Breast epithelium (tissue), 4 donors: ENCODE measurements around the gene PTCRA. TPM values are rescaled to one million over a fixed set of nuclear protein-coding genes. Genes with fewer than 3 reads are reported as not detected.

ENCODE experiments used
- DNase-seq, 2 donors: peaks; one replicate each; pipeline ENCODE4 v3.0.0-alpha.2; 2019; ENCODE audit warnings: low spot score in 2 of 2
- H3K27ac ChIP-seq, 2 donors: fragments of 200-600 bp; sonication (generic) in 1 of 2; one replicate each; pipeline ENCODE4 v1.5.1; 2016 to 2019; ENCODE audit warnings: mild to moderate bottlenecking in 1 of 2
- H3K27me3 ChIP-seq, 2 donors: fragments of 200-600 bp; sonication (generic) in 1 of 2; one replicate each; pipeline versions ENCODE4 v1.5.1 to v1.6.0; 2017 to 2019; ENCODE audit warnings: control low read depth in 1 of 2, mild to moderate bottlenecking in 1 of 2
- H3K36me3 ChIP-seq: fragments of 200-600 bp; one replicate; pipeline ENCODE4 v1.5.1; 2019
- H3K4me1 ChIP-seq, 2 donors: fragments of 200-600 bp; sonication (generic); one replicate each; pipeline ENCODE4 v1.5.1; 2016 to 2019; ENCODE audit warnings: control low read depth in 1 of 2
- H3K4me3 ChIP-seq, 3 donors: fragments of 200-600 bp; sonication (generic); 1 replicate in 2 of 3; 2 replicates in 1 of 3; pipeline ENCODE4 v1.5.1; 2016 to 2019; ENCODE audit warnings: mild to moderate bottlenecking in 3 of 3, moderate library complexity in 2 of 3
- H3K9me3 ChIP-seq, 2 donors: fragments of 200-600 bp; sonication (generic) in 1 of 2; one replicate each; pipeline ENCODE4 v1.5.1; 2016 to 2019; ENCODE audit warnings: control low read depth in 1 of 2
- CTCF ChIP-seq, 3 donors: fragments of 450-650 bp; IDR thresholded peaks; one replicate each; pipeline ENCODE4 v1.5.1; 2016 to 2017; ENCODE audit warnings: antibody characterized with exemption in 3 of 3, mild to moderate bottlenecking in 3 of 3, moderate library complexity in 3 of 3
- POLR2A ChIP-seq: fragments of 450-650 bp; IDR thresholded peaks from one replicate; pipeline ENCODE4 v1.6.1; 2016; ENCODE audit warnings: antibody characterized with exemption, mild to moderate bottlenecking, moderate library complexity
- POLR2AphosphoS5 ChIP-seq, 3 donors: sonication (generic); formaldehyde crosslinking; IDR thresholded peaks; one replicate each; pipeline ENCODE4 v1.6.1; 2017; ENCODE audit warnings: antibody characterized with exemption in 3 of 3
- intact Hi-C: fragments of 100-400 bp; cut with DNase I; formaldehyde crosslinking; loops from one replicate; pipeline ENCODE4 v1.15.1; 2023; ENCODE audit warnings: low total_unique reads
- total RNA-seq, 3 donors: library from RNA; depleted of rRNA; stranded (reverse); fragments of >200 nt; gene quantifications; one replicate each; pipeline ENCODE4 v1.1.0, GENCODE V29; 2016

PTCRA gene
- total RNA-seq, 3 donors from 2014 or later: not detected

- Histone ChIP-seq H3K4me1 (no peaks in the 10 kb centered on the region), H3K9me3 (no peaks in the 10 kb centered on the region), H3K4me3 (no peak overlapping the region), H3K27me3 (no peaks in the 10 kb centered on the region), H3K36me3 (no peaks in the 10 kb centered on the region), H3K27ac (no peak overlapping the region)
- no peak for DNase-seq
- TF ChIP-seq CTCF (IDR thresholded peaks at IDR 0.05): no peak
- no peak for TF ChIP-seq POLR2A
- no peak for TF ChIP-seq POLR2AphosphoS5 (IDR thresholded peaks at IDR 0.05)
- intact Hi-C loops: no loop called here
Measured at GRCh38 chr6:42967228-42967627, 51.4 kb downstream of the PTCRA start.

- Histone ChIP-seq H3K36me3 (no peaks in the 10 kb centered on the region), H3K27me3 (no peaks in the 10 kb centered on the region), H3K27ac (no peak overlapping the region), H3K4me1 (no peaks in the 10 kb centered on the region), H3K9me3 (no peaks in the 10 kb centered on the region), H3K4me3 (no peak overlapping the region)
- no peak for DNase-seq
- TF ChIP-seq POLR2A: no peak
- no peak for TF ChIP-seq POLR2AphosphoS5 (IDR thresholded peaks at IDR 0.05)
- no peak for TF ChIP-seq CTCF (IDR thresholded peaks at IDR 0.05)
- intact Hi-C loops: no loop called here
Measured at GRCh38 chr6:42968126-42968701, 52.4 kb downstream of the PTCRA start.

DNA sequence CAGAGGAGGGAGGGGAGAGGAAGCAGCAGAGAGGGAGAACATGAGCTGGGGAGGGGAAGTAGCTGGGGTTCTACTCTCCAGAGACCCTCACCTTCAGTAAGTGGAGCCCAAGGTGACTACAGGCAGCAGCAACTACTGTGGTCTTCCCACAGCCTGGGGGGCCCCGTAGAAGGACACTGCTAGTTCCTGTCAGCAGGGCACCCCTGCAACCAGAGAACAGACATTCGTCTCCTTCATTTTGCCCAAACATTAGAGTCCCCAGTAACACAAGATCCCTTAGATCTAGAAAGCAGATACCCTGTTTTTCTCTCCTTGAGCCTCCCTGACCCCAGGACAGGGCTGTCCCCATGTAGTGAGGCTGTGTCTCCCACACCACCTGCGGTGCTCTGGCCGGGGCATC lies 52.9 kb downstream of the PTCRA start:
- TF ChIP-seq POLR2A (no peak), POLR2AphosphoS5 (IDR thresholded peaks at IDR 0.05) (no peak), CTCF (IDR thresholded peaks at IDR 0.05) (no peak)

GRCh38 chr6:42969431-42969830 lies 53.6 kb downstream of the PTCRA start:
- Histone ChIP-seq H3K4me1 (no peaks in the 10 kb centered on the region), H3K4me3 (no peak overlapping the region), H3K27me3 (no peaks in the 10 kb centered on the region), H3K27ac (no peak overlapping the region), H3K9me3 (no peaks in the 10 kb centered on the region), H3K36me3 (no peaks in the 10 kb centered on the region)
- intact Hi-C loops: no loop called here
- no peak for TF ChIP-seq CTCF (IDR thresholded peaks at IDR 0.05)
- no peak for TF ChIP-seq POLR2AphosphoS5 (IDR thresholded peaks at IDR 0.05)
- TF ChIP-seq POLR2A: no peak
- DNase-seq: no peak

More for the DNA sequence above, 52.9 kb downstream of the PTCRA start:
- H3K4me1 ChIP-seq: no peaks in the 10 kb centered on the region
- no peaks in the 10 kb centered on the region for H3K36me3 ChIP-seq
- H3K27ac ChIP-seq: no peak overlapping the region
- H3K9me3 ChIP-seq: no peaks in the 10 kb centered on the region
- H3K27me3 ChIP-seq: no peaks in the 10 kb centered on the region
- intact Hi-C loops: no loop called here
- no peak for DNase-seq
- no peak overlapping the region for H3K4me3 ChIP-seq

DNA sequence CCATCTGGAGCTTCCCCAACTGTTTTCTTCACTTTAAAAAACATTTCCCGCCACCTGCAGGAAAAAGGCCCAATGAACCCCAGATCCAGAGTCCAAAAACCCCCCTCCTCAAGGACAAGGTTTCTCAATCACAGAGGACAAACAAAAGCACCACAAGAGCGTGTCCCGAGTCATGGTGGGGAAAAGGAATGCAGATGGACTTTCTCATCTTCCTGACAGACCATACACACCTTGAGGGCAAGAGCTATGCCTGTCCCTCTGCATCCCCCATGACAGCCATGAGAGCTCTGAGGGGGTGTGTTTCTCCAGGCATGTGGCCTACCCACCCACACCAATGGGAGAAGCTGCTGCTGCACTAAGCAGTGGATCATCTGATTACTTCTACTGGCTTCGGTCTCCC lies 54.1 kb downstream of the PTCRA start:
- no peaks in the 10 kb centered on the region for H3K4me1 ChIP-seq
- H3K9me3 ChIP-seq: no peaks in the 10 kb centered on the region
- no peak overlapping the region for H3K27ac ChIP-seq
- no peaks in the 10 kb centered on the region for H3K36me3 ChIP-seq
- no peak for TF ChIP-seq POLR2AphosphoS5 (IDR thresholded peaks at IDR 0.05)
- no peaks in the 10 kb centered on the region for H3K27me3 ChIP-seq
- DNase-seq: no peak
- H3K4me3 ChIP-seq: no peak overlapping the region
- intact Hi-C loops: no loop called here
